ENCODE measurements around the gene USP3.

Gene USP3

GRCh38 chr15:63497642-63498467 lies 6.5 kb upstream of the USP3 start:
- no peak for DNase-seq (ENCODE audit: low spot score)

GRCh38 chr15:63499175-63499549 lies 5.2 kb upstream of the USP3 start:
- DNase-seq (ENCODE audit: low spot score): no peak

GRCh38 chr15:63499611-63500010 lies 4.8 kb upstream of the USP3 start:
- no peak for DNase-seq (ENCODE audit: low spot score)

GRCh38 chr15:63500265-63501250 lies 3.8 kb upstream of the USP3 start:
- DNase-seq (ENCODE audit: low spot score): no peak

- peak; percentile 74 for DNase-seq (ENCODE audit: low spot score)
These were observed 2.9 kb upstream of the USP3 start for GRCh38 chr15:63501256-63502089.

GRCh38 chr15:63502137-63502766 lies 2.1 kb upstream of the USP3 start:
- peak; percentile 56 for DNase-seq (ENCODE audit: low spot score)

- peak; percentile 99 for DNase-seq (ENCODE audit: low spot score)
These were observed 1.3 kb upstream of the USP3 start for GRCh38 chr15:63502843-63503738.

- DNase-seq (ENCODE audit: low spot score): peak; percentile 97
These were observed 600 bp upstream of the USP3 start for GRCh38 chr15:63503739-63504246.

- DNase-seq (ENCODE audit: low spot score): peak; percentile 82
These were observed 817 bp downstream of the USP3 start for GRCh38 chr15:63504979-63505841.

GRCh38 chr15:63505842-63506222 lies 1.4 kb downstream of the USP3 start:
- DNase-seq (ENCODE audit: low spot score): no peak

GRCh38 chr15:63506537-63507035 lies 2.2 kb downstream of the USP3 start:
- DNase-seq (ENCODE audit: low spot score): peak; percentile 85

- DNase-seq (ENCODE audit: low spot score): no peak
These were observed 3.8 kb downstream of the USP3 start for GRCh38 chr15:63507878-63508818.

- peak; percentile 19 for DNase-seq (ENCODE audit: low spot score)
These were observed 4.9 kb downstream of the USP3 start for GRCh38 chr15:63509056-63509954.

GRCh38 chr15:63509955-63510940 lies 5.9 kb downstream of the USP3 start:
- peak; percentile 89 for DNase-seq (ENCODE audit: low spot score)

- no peak for DNase-seq (ENCODE audit: low spot score)
These were observed 7.8 kb downstream of the USP3 start for GRCh38 chr15:63512148-63512547.

GRCh38 chr15:63513271-63513670 lies 8.9 kb downstream of the USP3 start:
- no peak for DNase-seq (ENCODE audit: low spot score)
